D341Med (cell line): ENCODE measurements around the gene MAP4.
"Not testable (repeated sequence)": the region's sequence is repeated elsewhere in the genome, so short reads cannot be mapped to it uniquely, and the experiment has no call there.

ENCODE experiments used
- DNase-seq: peaks from one replicate; pipeline ENCODE4 v3.0.0; 2012; ENCODE audit warnings: low spot score

The MAP4 gene

GRCh38 chr3:47896736-47897135, 119.5 kb downstream of the MAP4 start:
- DNase-seq: no peak

DNA sequence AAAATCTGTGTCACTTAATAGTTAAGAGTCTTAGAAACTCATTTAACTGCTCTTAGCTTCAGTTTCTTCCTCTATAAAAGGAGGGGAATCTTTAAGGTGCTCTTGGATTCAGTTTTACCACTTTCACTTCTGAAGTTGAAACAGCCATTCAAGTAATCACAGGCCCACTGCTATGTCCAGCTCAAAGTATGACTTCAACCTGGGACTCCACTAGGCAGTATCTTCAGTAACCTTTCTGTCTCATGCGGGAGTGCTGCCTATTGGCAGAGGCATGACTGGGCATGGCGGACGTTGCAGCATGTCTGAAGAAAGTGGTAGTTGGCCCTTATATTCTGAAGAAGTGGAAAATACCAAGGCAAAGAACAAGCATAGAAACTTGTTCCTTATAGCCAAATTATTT, 121.0 kb downstream of the MAP4 start:
- no peak for DNase-seq

- DNase-seq: no peak
These were observed 123.8 kb downstream of the MAP4 start for GRCh38 chr3:47892286-47893040.

GRCh38 chr3:47891613-47892005, 124.6 kb downstream of the MAP4 start:
- no peak for DNase-seq

DNA sequence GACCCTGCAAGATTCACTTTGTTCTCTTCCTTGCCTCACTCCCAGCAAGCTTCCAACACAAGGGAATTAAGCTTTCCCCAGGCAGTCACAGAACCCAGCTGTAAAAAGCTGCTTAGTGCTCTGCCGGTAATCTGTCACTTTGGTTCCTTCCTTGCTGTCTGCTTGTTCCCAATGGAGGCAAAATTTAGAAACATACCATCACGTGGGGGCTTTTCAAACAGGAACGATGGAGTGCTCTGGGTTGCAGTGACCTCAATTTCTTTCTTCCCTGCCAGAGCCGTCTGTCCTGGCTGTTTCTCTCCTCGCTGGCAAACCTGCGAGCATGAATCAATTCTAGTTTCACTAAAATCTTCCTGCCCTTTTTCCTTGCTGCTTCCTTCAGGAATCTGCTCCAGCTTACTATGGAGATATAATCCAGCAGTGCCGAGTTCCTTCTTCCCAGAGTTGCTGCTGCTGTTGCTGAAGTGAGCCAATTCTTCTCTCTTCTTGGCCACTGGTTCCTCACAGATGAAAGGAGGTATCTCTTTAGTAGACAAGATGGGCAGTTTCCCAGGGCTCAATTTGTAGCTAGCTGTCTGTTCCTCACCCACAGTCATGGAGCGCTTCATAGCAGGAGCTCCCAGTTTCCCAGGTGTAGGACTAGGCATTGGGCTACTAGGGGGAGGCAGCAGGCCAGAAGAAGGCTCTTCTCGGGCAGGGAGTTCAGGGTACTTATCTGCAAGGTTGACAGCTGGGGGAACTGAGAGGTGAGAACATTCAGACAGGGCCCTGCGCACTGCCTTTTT, 125.2 kb downstream of the MAP4 start:
- peak; percentile 81 for DNase-seq

DNA sequence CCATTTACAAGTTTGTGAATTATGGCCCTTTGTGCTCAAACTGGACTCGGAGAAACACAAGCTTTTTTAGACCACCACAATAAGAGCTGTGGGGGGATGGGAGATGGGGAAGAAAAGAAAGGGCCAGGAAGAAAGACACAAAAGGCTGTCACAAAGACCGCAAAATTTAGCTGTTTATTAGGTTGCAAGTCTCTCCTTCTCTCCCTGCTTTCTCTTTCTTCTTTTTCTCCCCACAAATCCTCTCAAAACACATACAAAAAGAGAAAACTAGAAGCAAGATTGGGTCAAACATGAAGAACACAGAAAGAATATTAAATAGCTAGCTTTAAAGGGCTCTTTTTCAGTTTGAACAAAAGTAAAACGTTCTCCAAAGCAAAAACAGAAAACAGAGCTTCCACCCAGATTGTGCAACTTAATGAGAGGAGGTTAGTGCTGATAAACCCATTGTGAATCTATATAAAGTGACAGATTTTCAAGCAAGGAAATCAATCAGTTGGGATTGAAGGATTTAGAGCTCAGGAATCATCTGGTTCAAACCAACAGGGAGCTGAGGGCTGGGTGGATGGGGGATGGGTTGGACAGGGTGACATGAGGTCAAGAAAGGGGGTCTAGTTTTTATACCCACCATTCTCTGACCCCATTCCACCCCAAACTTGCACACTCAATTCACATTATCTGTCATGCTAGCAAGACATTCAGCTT, 125.9 kb downstream of the MAP4 start:
- no peak for DNase-seq

DNA sequence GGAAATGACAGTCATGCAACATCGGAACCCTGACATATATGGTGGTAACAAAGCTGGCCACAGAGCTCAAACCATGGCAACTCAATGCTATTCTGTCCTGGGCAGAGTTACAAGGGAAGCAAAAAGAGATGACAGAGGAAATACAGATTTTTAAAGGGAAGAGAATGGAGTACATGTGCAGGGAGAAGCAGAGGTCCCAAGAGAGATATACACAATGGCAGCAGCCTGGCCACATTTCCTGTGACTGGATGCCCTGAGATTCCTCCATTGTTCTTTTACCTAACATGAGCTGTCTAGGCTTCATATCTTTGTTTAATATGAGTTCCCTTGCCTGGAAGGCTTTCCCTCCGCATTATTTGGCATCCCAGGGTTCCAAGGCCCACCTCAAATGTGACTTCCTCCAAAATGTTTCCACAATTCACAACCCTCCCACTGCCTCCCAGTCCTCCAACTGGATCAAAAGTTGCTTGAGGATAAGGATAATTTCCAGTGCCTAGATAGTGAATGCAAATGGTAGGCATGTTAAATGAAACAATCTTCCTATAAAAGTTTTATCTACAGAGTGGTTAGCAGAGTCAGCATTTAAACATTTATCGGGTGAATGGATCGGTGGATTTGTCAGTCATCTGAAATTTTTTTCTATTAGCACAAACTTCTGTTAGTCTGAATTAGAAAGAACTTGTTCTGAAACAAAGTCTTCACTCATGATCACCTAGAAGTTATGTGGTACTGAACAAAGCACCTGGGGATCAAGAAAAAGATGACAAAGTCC, 127.0 kb downstream of the MAP4 start:
- no peak for DNase-seq

DNA sequence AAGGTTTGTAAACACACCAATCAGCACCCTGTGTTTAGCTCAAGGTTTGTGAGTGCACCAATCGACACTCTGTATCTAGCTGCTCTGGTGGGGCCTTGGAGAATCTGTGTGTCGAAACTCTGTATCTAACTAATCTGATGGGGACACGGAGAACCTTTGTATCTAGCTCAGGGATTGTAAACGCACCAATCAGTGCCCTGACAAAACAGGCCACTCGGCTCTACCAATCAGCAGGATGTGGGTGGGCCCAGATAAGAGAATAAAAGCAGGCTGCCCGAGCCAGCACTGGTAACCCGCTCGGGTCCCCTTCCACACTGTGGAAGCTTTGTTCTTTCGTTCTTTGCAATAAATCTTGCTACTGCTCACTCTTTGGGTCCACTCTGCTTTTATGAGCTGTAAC, 128.2 kb downstream of the MAP4 start:
- DNase-seq: not testable (repeated sequence)

- DNase-seq: no peak
These were observed 131.0 kb downstream of the MAP4 start for GRCh38 chr3:47885168-47885567.

- DNase-seq: no peak
These were observed 131.6 kb downstream of the MAP4 start for GRCh38 chr3:47884603-47885002.

GRCh38 chr3:47882338-47882737, 133.9 kb downstream of the MAP4 start:
- no peak for DNase-seq

DNA sequence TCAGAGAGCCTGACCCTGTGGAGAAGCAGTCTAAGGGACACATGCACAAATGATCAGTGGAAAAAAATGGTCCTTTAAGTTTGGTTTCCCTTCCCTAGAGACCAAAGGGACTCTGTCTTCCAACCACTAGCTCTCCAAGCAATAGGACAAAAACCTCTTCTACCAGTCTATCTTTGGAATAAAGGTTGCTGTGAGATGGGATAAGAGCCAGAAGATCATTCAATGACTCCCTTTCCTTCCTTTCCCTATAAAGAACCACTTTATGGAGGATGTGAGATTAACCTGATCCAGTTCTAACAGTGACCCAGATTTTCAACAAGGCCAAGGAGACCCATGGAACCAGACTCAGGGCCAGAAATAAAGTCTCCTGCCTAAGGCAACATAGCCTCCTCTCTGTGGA, 138.5 kb downstream of the MAP4 start:
- DNase-seq: no peak

DNA sequence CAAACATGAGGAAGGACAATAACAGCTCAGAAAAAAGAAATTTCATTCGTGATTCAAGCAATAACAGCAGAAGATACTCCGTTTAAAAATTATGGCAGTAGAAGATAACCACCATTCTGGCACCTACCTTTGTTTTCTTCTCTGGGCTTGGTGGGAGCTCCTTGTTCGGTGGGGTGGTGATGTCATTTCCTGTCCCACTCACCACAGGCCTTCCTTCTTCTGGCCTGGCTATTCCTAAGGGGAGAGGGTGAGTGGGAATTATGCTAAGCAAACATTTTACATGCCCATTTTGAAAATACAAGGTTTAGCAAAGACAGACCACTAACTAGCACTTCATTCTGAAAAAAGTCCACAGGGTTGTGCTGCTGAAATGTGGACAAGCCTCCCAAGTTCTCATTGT, 138.9 kb downstream of the MAP4 start:
- DNase-seq: no peak

DNA sequence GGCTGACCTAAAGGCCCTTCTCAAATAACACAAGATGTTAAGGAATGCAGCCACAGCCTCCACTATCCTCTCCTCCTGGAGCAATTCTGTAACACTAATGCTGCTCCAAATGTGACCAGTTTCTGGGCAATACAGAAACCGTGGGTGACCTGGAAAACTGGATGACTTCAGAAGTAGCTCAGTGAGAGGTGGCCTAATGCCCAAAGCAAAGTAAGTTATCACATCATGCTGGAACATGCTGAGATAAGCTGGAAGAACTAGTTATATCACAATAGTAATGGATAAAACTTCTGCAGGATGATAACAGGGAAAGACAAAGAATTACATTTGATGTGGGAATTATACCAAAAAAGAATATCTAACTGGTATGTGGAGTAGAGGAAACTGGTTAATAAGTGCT, 141.3 kb downstream of the MAP4 start:
- no peak for DNase-seq

GRCh38 chr3:47874438-47874837, 141.8 kb downstream of the MAP4 start:
- no peak for DNase-seq

DNA sequence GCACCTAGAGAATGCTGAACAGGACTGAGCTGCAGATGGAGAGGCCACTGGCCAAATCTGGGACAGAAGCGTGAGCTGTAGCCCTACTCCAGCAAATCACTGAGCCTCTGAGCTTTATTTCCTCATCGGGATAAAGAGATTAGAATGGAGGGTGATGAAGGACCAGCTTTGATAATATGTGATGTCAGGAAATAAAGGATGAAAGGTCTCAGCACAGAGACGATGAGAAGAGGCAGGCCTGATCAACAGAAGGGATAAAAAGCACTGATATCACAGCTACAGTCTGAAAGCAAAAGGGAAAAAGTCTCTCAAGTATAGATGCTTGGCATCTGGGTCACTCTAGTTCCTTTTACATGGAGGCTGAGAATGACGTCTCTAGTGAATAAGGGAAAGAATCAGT, 143.3 kb downstream of the MAP4 start:
- DNase-seq: no peak

DNA sequence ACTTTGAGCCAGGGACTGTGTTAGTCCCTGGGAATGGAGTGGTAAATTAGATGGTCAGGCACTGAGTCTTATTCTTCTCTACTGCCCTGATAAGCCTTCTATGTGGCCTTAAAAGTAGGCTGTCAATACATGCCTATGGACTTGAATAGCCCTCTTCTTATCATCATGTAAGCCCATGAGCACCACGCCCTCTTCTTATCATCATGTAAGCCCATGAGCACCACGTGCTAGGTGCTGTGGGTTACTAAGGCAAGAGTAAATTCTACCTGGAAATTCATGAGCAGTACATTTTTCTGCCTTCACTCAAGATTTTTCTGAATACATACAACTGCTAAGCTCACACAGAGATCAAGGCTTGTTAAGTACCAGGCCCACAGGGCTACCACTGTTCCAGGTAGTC, 144.8 kb downstream of the MAP4 start:
- DNase-seq: no peak

DNA sequence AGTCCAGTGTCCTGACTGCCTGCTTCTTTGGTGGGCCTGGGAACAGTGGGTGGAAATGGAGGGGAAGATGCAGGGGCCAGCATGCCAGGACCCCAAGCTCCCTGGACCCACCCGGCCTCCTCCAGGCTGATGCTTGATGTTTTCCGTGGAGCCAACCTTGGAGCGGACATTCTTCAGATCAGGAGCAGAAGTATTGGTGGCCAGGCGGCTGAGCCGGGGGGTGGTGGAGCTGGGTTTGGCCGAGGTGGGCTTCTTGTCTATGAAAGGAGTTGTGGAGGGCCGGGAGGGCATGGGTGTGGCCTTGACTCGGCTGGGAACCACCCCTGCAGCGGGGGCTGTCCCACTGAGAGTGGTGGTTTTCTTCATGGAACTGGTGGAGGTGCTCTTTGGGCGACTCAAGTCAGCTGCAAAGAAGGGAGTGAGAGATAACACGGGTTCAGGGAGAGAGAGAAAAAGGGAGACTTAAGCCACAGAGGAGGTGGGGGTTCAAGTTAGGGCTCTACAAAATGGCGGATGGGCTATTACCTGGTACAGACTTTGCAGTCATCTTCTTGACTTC, 145.4 kb downstream of the MAP4 start:
- no peak for DNase-seq

- no peak for DNase-seq
These were observed 146.1 kb downstream of the MAP4 start for GRCh38 chr3:47870156-47870555.

DNA sequence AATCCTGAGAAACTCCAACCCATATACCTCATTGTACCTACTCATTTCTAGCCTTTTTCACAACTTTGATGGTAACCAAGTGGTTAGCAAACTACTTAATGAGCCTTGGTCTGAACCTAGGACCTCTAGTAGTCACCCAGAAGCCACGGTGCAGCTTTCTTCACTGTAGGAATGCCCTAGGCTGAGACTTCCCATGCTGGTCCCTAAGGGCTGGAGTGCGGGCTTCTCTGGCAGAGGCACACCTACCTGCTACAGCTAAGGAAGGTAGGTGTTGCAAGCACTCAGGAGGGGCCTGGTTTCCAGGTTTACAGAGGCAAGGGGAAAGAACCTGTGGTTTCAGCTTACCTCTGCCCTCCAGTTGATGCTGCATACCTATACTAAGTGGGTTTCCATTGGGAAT, 147.9 kb downstream of the MAP4 start:
- DNase-seq: no peak

DNA sequence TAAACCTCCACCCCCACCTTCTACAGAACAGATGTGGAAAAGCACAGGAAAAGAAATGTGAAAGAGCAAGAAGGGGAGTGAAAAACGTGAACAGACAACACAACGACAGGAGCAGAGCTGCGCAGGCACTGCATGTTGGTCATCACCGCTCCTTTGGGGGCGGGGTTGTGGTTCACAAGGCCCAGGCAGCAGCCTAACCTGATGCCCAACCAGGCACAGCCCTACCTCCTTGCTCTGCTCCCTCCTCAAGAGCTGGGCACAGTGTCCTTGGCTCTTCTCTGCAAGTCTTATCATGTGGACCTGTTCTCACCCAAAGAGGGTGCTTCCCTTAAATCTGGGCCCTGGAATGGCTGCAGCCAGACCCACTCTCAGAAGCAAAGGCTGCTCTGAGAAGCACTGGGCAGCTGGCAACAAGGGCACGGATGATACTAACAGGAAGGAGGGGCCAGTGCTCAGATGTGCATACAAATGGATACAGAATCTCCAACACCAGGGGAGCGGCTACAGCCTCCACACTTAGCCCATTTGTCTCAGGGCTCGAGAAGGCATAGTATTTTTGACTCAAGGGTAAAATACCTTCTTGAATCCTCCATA, 148.7 kb downstream of the MAP4 start:
- no peak for DNase-seq

- DNase-seq: no peak
These were observed 151.0 kb downstream of the MAP4 start for GRCh38 chr3:47865192-47865591.
